A673 (cell line): ENCODE data around the gene GRWD1.

Experiments
- CTCF ChIP-seq: fragments of 300-800, 200-600 bp; sonication (generic); conservative IDR thresholded peaks from 2 replicates; pipeline ENCODE4 v1.5.1; 2017; ENCODE audit warnings: low read depth, mild to moderate bottlenecking, antibody characterized with exemption, low read length, moderate library complexity, mixed read lengths
- EZH2 ChIP-seq: fragments of 200-600 bp; sonication (generic); IDR thresholded peaks from 2 replicates; pipeline ENCODE4 v1.6.1; 2017; ENCODE audit warnings: borderline replicate concordance, low read depth, mild to moderate bottlenecking, mixed read lengths, antibody characterized with exemption, low read length; ENCODE audit not compliant: poor library complexity, severe bottlenecking

- no peak for TF ChIP-seq CTCF
- TF ChIP-seq EZH2: no peak
Measured at GRCh38 chr19:48415395-48415794, 30.4 kb upstream of the GRWD1 start.
